Loucy (cell line): Measurements from ENCODE around the gene NTHL1.

Experiments
- H2AFZ ChIP-seq: fragments of 200-600 bp; sonication (generic); 2 replicates; pipeline ENCODE4 v1.6.0; 2016; ENCODE audit warnings: antibody characterized with exemption, mild to moderate bottlenecking, low read length, moderate library complexity
- H3F3A ChIP-seq: fragments of 200-600 bp; 2 replicates; pipeline ENCODE4 v1.6.0; 2016; ENCODE audit warnings: antibody characterized with exemption, low read depth, mild to moderate bottlenecking
- H3K27me3 ChIP-seq: fragments of 200-600 bp; sonication (generic); 2 replicates; pipeline ENCODE4 v1.6.1; 2014; ENCODE audit warnings: low read length, mild to moderate bottlenecking; ENCODE audit not compliant: insufficient read depth, poor library complexity, severe bottlenecking
- H3K36me3 ChIP-seq: fragments of 200-600 bp; sonication (generic); 2 replicates; pipeline ENCODE4 v1.6.1; 2016; ENCODE audit warnings: low read length; ENCODE audit not compliant: insufficient read depth
- H3K4me1 ChIP-seq: fragments of 200-600 bp; sonication (generic); 2 replicates; pipeline ENCODE4 v1.5.1; 2014; ENCODE audit warnings: low read length, mild to moderate bottlenecking; ENCODE audit not compliant: insufficient read depth, poor library complexity, severe bottlenecking
- H3K4me2 ChIP-seq: fragments of 200-600 bp; sonication (generic); 2 replicates; pipeline ENCODE4 v1.6.0; 2014; ENCODE audit warnings: antibody characterized with exemption, low read length, low read depth, mild to moderate bottlenecking; ENCODE audit not compliant: poor library complexity, severe bottlenecking
- H3K4me3 ChIP-seq: fragments of 200-600 bp; sonication (generic); 2 replicates; pipeline ENCODE4 v1.5.1; 2014; ENCODE audit warnings: low read length, mild to moderate bottlenecking, mixed read lengths; ENCODE audit not compliant: poor library complexity, severe bottlenecking
- H3K79me2 ChIP-seq: fragments of 200-600 bp; sonication (generic); 2 replicates; pipeline ENCODE4 v1.6.1; 2014; ENCODE audit warnings: low read length; ENCODE audit not compliant: insufficient read depth
- H3K9ac ChIP-seq: fragments of 200-600 bp; sonication (generic); 2 replicates; pipeline ENCODE4 v1.6.0; 2014; ENCODE audit warnings: mild to moderate bottlenecking, low read depth, low read length, moderate library complexity; ENCODE audit not compliant: poor library complexity, severe bottlenecking
- H3K9me2 ChIP-seq: fragments of 200-600 bp; sonication (generic); replicated peaks from 2 replicates; pipeline ENCODE4 v1.6.1; 2016; ENCODE audit warnings: low read depth, low read length, mixed read lengths
- H3K9me3 ChIP-seq: fragments of 200-600 bp; sonication (generic); 2 replicates; pipeline ENCODE4 v1.6.1; 2014; ENCODE audit warnings: mild to moderate bottlenecking, antibody characterized with exemption, low read length, low read depth; ENCODE audit not compliant: insufficient read depth
- H4K20me1 ChIP-seq: fragments of 200-600 bp; sonication (generic); 2 replicates; pipeline ENCODE4 v1.6.0; 2014; ENCODE audit warnings: antibody characterized with exemption, low read length, mild to moderate bottlenecking; ENCODE audit not compliant: insufficient read depth, poor library complexity, severe bottlenecking
- CTCF ChIP-seq: fragments of 200-600 bp; sonication (generic); conservative IDR thresholded peaks from 2 replicates; pipeline ENCODE4 v1.5.1; 2014; ENCODE audit warnings: mild to moderate bottlenecking, antibody characterized with exemption, low read length
- EZH2phosphoT487 ChIP-seq: fragments of 200-600 bp; IDR thresholded peaks from 2 replicates; pipeline ENCODE4 v1.6.1; 2018; ENCODE audit warnings: antibody characterized with exemption, mild to moderate bottlenecking, moderate library complexity, borderline replicate concordance

Gene NTHL1

DNA sequence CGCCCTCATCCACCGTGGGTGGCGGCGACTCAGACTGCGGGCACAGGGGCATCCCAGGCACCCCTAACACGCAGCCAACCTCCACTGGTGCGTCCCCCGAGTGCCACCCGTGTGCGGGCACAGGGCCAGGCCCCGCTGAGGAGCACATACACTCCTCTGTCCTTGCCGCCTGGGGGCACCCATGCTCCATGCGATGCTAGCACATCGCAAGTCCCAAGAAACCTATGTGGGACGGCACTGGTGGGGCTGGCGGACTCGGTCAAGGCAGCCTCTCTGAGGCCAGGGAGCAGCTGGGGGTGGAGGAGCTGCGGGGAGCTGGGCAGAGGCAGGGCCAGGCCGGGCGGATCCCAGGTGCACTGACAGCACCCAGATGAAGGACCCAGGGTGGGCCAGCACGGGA lies 42.0 kb downstream of the NTHL1 start:
- no peaks in the 10 kb centered on the region for H3K9me3 ChIP-seq
- peaks cover 25% of the 10 kb centered on the region; the same call in 1 of the 2 replicates for H3K36me3 ChIP-seq
- no peak for TF ChIP-seq EZH2phosphoT487
- TF ChIP-seq CTCF: no peak
- H3K27me3 ChIP-seq: no peaks in the 10 kb centered on the region
- no peaks in the 10 kb centered on the region for H3K9me2 ChIP-seq
- H3K9ac ChIP-seq: peak overlapping the region; percentile 17
- H4K20me1 ChIP-seq: peaks cover 21% of the 10 kb centered on the region
- peaks cover 55% of the 10 kb centered on the region for H3K79me2 ChIP-seq
- H3K4me1 ChIP-seq: peaks cover 10% of the 10 kb centered on the region
- peak overlapping the region; percentile 95 for H3K4me2 ChIP-seq
- no peaks in the 10 kb centered on the region for H3F3A ChIP-seq
- no peak overlapping the region for H3K4me3 ChIP-seq
- no peak overlapping the region for H2AFZ ChIP-seq

GRCh38 chr16:2004795-2005517 lies 42.7 kb downstream of the NTHL1 start:
- no peaks in the 10 kb centered on the region for H3F3A ChIP-seq
- no peaks in the 10 kb centered on the region for H3K27me3 ChIP-seq
- H3K9me3 ChIP-seq: no peaks in the 10 kb centered on the region
- no peak overlapping the region for H3K4me2 ChIP-seq
- H3K36me3 ChIP-seq: peaks cover 26% of the 10 kb centered on the region; the same call in 1 of the 2 replicates
- TF ChIP-seq EZH2phosphoT487 (no peak), CTCF (no peak)
- no peak overlapping the region for H3K4me3 ChIP-seq
- no peak overlapping the region for H2AFZ ChIP-seq
- no peak overlapping the region for H3K9ac ChIP-seq
- H3K9me2 ChIP-seq: no peaks in the 10 kb centered on the region
- peaks cover 21% of the 10 kb centered on the region for H4K20me1 ChIP-seq
- peaks cover 55% of the 10 kb centered on the region for H3K79me2 ChIP-seq
- peaks cover 4% of the 10 kb centered on the region for H3K4me1 ChIP-seq

- no peak overlapping the region for H3K9ac ChIP-seq
- peaks cover 51% of the 10 kb centered on the region for H3K79me2 ChIP-seq
- TF ChIP-seq EZH2phosphoT487: no peak
- TF ChIP-seq CTCF: peak; percentile 70
- peaks cover 4% of the 10 kb centered on the region for H3K4me1 ChIP-seq
- no peak overlapping the region for H3K4me3 ChIP-seq
- H3K27me3 ChIP-seq: no peaks in the 10 kb centered on the region
- H3F3A ChIP-seq: no peaks in the 10 kb centered on the region
- H3K9me2 ChIP-seq: no peaks in the 10 kb centered on the region
- H4K20me1 ChIP-seq: peaks cover 21% of the 10 kb centered on the region
- no peak overlapping the region for H2AFZ ChIP-seq
- peaks cover 28% of the 10 kb centered on the region; the same call in 1 of the 2 replicates for H3K36me3 ChIP-seq
- no peak overlapping the region for H3K4me2 ChIP-seq
- no peaks in the 10 kb centered on the region for H3K9me3 ChIP-seq
Observed at GRCh38 chr16:2003827-2004641, 43.6 kb downstream of the NTHL1 start.
